OCI-LY3 (cell line): Measurements from ENCODE around the gene RRP36.

Source experiments
- CTCF ChIP-seq: fragments of 200-600, 300-600 bp; sonication (generic); IDR thresholded peaks from 2 replicates; pipeline ENCODE4 v1.5.1; 2014; ENCODE audit warnings: antibody characterized with exemption, low read length, low read depth
- EZH2phosphoT487 ChIP-seq: fragments of 200-600 bp; shearing (Covaris generic); IDR thresholded peaks from 2 replicates; pipeline ENCODE4 v1.6.1; 2018; ENCODE audit warnings: antibody characterized with exemption, mixed run types, low read depth

- TF ChIP-seq CTCF: no peak
- TF ChIP-seq EZH2phosphoT487: no peak
These were observed 9.1 kb upstream of the RRP36 start for GRCh38 chr6:43012364-43012763.
